GM23338 (cell line): ENCODE data around the gene MRC2. TPM values are rescaled to one million over a fixed set of nuclear protein-coding genes. Genes with fewer than 3 reads are reported as not detected.
A peak's percentile ranks its signal among the peaks of the same experiment; 100 is the strongest.

Source experiments
- ATAC-seq: fragments of 200-7000 bp; cut with Tn5 transposase; 3 replicates; pipeline ENCODE4 v1.9.1; 2020
- DNase-seq: peaks from one replicate; pipeline ENCODE4 v3.0.0-alpha.2; 2015; ENCODE audit warnings: low spot score
- H2AFZ ChIP-seq: fragments of 200-600 bp; sonication (generic); 2 replicates; pipeline ENCODE4 v1.8.0; 2016; ENCODE audit warnings: antibody characterized with exemption, mild to moderate bottlenecking, moderate library complexity
- H3F3A ChIP-seq: fragments of 200-600 bp; sonication (generic); replicated peaks from 2 replicates; pipeline ENCODE4 v1.8.0; 2017; ENCODE audit warnings: antibody characterized with exemption, mixed run types, low read depth
- H3K27ac ChIP-seq: fragments of 200-600 bp; sonication (generic); 2 replicates; pipeline ENCODE4 v1.6.1; 2016; ENCODE audit warnings: low read depth
- H3K27me3 ChIP-seq: fragments of 200-600 bp; sonication (generic); 2 replicates; pipeline ENCODE4 v1.8.0; 2016; ENCODE audit warnings: mild to moderate bottlenecking, mixed run types, moderate library complexity; ENCODE audit not compliant: insufficient read depth
- H3K36me3 ChIP-seq: fragments of 200-600 bp; sonication (generic); 2 replicates; pipeline ENCODE4 v1.8.0; 2016; ENCODE audit warnings: mild to moderate bottlenecking; ENCODE audit not compliant: insufficient read depth
- H3K4me1 ChIP-seq: fragments of 200-600 bp; sonication (generic); 2 replicates; pipeline ENCODE4 v1.8.0; 2016; ENCODE audit warnings: mild to moderate bottlenecking, moderate library complexity; ENCODE audit not compliant: insufficient read depth
- H3K4me2 ChIP-seq: fragments of 200-600 bp; sonication (generic); 2 replicates; pipeline ENCODE4 v1.7.1; 2017; ENCODE audit warnings: mixed run types
- H3K4me3 ChIP-seq: fragments of 200-600 bp; sonication (generic); 2 replicates; pipeline ENCODE4 v1.6.1; 2016; ENCODE audit warnings: mixed run types
- H3K79me2 ChIP-seq: fragments of 200-600 bp; sonication (generic); replicated peaks from 2 replicates; pipeline ENCODE4 v1.8.0; 2017; ENCODE audit warnings: mild to moderate bottlenecking; ENCODE audit not compliant: insufficient read depth
- H3K9me2 ChIP-seq: fragments of 200-600 bp; sonication (generic); 2 replicates; pipeline ENCODE4 v1.8.0; 2017; ENCODE audit not compliant: insufficient read depth
- H4K20me1 ChIP-seq: fragments of 200-600 bp; sonication (generic); replicated peaks from 2 replicates; pipeline ENCODE4 v1.8.0; 2017; ENCODE audit warnings: mild to moderate bottlenecking; ENCODE audit not compliant: insufficient read depth
- H3K27ac Mint-ChIP-seq: 2 replicates; pipeline ENCODE4 v1.8.0; 2020; ENCODE audit warnings: inconsistent platforms, mild to moderate bottlenecking, moderate library complexity, mixed read lengths
- H3K27me3 Mint-ChIP-seq: 3 replicates; pipeline ENCODE4 v1.8.0; 2022; ENCODE audit warnings: low read depth, mild to moderate bottlenecking, moderate library complexity, mixed read lengths, inconsistent platforms; ENCODE audit not compliant: insufficient read depth, poor library complexity
- H3K36me3 Mint-ChIP-seq: 3 replicates; pipeline ENCODE4 v1.8.0; 2021; ENCODE audit warnings: low read depth, mild to moderate bottlenecking, inconsistent platforms, moderate library complexity, mixed read lengths
- H3K4me1 Mint-ChIP-seq: 3 replicates; pipeline ENCODE4 v1.8.0; 2020; ENCODE audit warnings: mild to moderate bottlenecking, inconsistent platforms, mixed read lengths
- H3K4me3 Mint-ChIP-seq: 3 replicates; pipeline ENCODE4 v1.8.0; 2021; ENCODE audit warnings: moderate library complexity, mild to moderate bottlenecking, inconsistent platforms, mixed read lengths
- H3K9me3 Mint-ChIP-seq: 3 replicates; pipeline ENCODE4 v1.8.0; 2020; ENCODE audit warnings: moderate library complexity, mild to moderate bottlenecking, inconsistent platforms, mixed read lengths
- CREB1 ChIP-seq: fragments of 250-450 bp; sonication (Bioruptor Pico); IDR thresholded peaks from 2 replicates; pipeline ENCODE4 v1.5.0; 2020; ENCODE audit warnings: low read depth, mild to moderate bottlenecking, moderate library complexity
- CTCF ChIP-seq, 2 experiments: fragments of 200-600 bp in 1 of 2; sonication (generic) in 1 of 2; conservative IDR thresholded peaks; 2 replicates each; pipeline versions ENCODE4 v1.5.1 to v1.6.1; 2016 to 2017; ENCODE audit warnings: antibody characterized with exemption in 2 of 2, low read depth in 2 of 2, mild to moderate bottlenecking in 2 of 2, moderate library complexity in 1 of 2
- ETS1 ChIP-seq: IDR thresholded peaks from 2 replicates; pipeline ENCODE4 v1.6.1; 2016; ENCODE audit warnings: antibody characterized with exemption
- EZH2 ChIP-seq: fragments of 200-600 bp; sonication (generic); IDR thresholded peaks from one replicate; pipeline ENCODE4 v1.8.0; 2017; ENCODE audit warnings: antibody characterized with exemption, mild to moderate bottlenecking, low read depth; ENCODE audit not compliant: unreplicated experiment
- EZH2phosphoT487 ChIP-seq: fragments of 200-600 bp; sonication (generic); IDR thresholded peaks from one replicate; pipeline ENCODE4 v1.8.1; 2018; ENCODE audit warnings: antibody characterized with exemption; ENCODE audit not compliant: unreplicated experiment
- JUNB ChIP-seq: IDR thresholded peaks from one replicate; pipeline ENCODE4 v1.6.1; 2016; ENCODE audit warnings: antibody characterized with exemption; ENCODE audit not compliant: unreplicated experiment
- NANOG ChIP-seq: IDR thresholded peaks from 2 replicates; pipeline ENCODE4 v1.6.1; 2016; ENCODE audit warnings: antibody characterized with exemption, borderline replicate concordance
- POLR2AphosphoS5 ChIP-seq: IDR thresholded peaks from 2 replicates; pipeline ENCODE4 v1.6.1; 2016; ENCODE audit warnings: antibody characterized with exemption, low read depth
- STAT1 ChIP-seq: IDR thresholded peaks from one replicate; pipeline ENCODE4 v1.6.1; 2016; ENCODE audit warnings: antibody characterized with exemption; ENCODE audit not compliant: unreplicated experiment
- ZNF114 ChIP-seq: fragments of 250-450 bp; sonication (Bioruptor Pico); IDR thresholded peaks from 2 replicates; pipeline ENCODE4 v1.5.0; 2020; ENCODE audit warnings: mild to moderate bottlenecking, moderate library complexity
- ZNF331 ChIP-seq: fragments of 250-450 bp; sonication (Bioruptor Pico); IDR thresholded peaks from 2 replicates; pipeline ENCODE4 v1.5.0; 2020; ENCODE audit warnings: low read depth, mild to moderate bottlenecking, moderate library complexity
- polyA plus RNA-seq: library from polyadenylated mRNA; unstranded; fragments of >200 nt; fragmentation: Nextera tagmentation; extraction: Ambion mirVana; gene quantifications from 2 replicates; pipeline ENCODE4 v1.2.1, GENCODE V29; 2016
- total RNA-seq: library from RNA; depleted of rRNA; stranded (reverse); fragments of >200 nt; shearing (Covaris generic); gene quantifications from 2 replicates; pipeline ENCODE4 v1.2.3, GENCODE V29; 2014
- TF ChIP-seq, protein P1 (sequence below): fragments of 250-450 bp; sonication (Bioruptor Pico); IDR thresholded peaks from 2 replicates; pipeline ENCODE4 v1.5.0; 2020; ENCODE audit warnings: mild to moderate bottlenecking, moderate library complexity
- TF ChIP-seq, protein P2 (sequence below): IDR thresholded peaks from one replicate; pipeline ENCODE4 v1.6.1; 2018; ENCODE audit warnings: antibody characterized with exemption; ENCODE audit not compliant: unreplicated experiment

The MRC2 gene
- total and polyA plus RNA-seq, 2 experiments from 2014 or later, result 8.0 to 38.6 TPM

GRCh38 chr17:62648251-62648955 is 20.9 kb downstream of the MRC2 start:
- peak overlapping the region; percentile 68; the same call in 1 of the 2 replicates for H3K27ac ChIP-seq
- H3K36me3 Mint-ChIP-seq, result no peaks in the 10 kb centered on the region
- peaks cover 2% of the 10 kb centered on the region; the same call in 2 of the 3 replicates for H3K9me3 Mint-ChIP-seq
- H3K4me3 ChIP-seq, result no peak overlapping the region
- H3K9me2 ChIP-seq, result no peaks in the 10 kb centered on the region
- H3K27me3 ChIP-seq, result peaks cover 8% of the 10 kb centered on the region; the same call in 1 of the 2 replicates
- no peak for ATAC-seq
- no peaks in the 10 kb centered on the region; the same call in 1 of the 2 replicates for H3K79me2 ChIP-seq
- H3F3A ChIP-seq, result 0 out of 2 replicates have a peak, but pooled peaks cover 4% of the 10 kb centered on the region
- H3K36me3 ChIP-seq, result no peaks in the 10 kb centered on the region
- peaks cover 17% of the 10 kb centered on the region for H3K27me3 Mint-ChIP-seq
- peak overlapping the region; percentile 40; the same call in 1 of the 2 replicates for H3K27ac Mint-ChIP-seq
- no peak overlapping the region for H3K4me2 ChIP-seq
- H3K4me1 Mint-ChIP-seq, result peaks cover 26% of the 10 kb centered on the region
- H3K4me1 ChIP-seq, result peaks cover 15% of the 10 kb centered on the region
- TF ChIP-seq ZNF331, result no peak
- TF ChIP-seq, protein P1, sequence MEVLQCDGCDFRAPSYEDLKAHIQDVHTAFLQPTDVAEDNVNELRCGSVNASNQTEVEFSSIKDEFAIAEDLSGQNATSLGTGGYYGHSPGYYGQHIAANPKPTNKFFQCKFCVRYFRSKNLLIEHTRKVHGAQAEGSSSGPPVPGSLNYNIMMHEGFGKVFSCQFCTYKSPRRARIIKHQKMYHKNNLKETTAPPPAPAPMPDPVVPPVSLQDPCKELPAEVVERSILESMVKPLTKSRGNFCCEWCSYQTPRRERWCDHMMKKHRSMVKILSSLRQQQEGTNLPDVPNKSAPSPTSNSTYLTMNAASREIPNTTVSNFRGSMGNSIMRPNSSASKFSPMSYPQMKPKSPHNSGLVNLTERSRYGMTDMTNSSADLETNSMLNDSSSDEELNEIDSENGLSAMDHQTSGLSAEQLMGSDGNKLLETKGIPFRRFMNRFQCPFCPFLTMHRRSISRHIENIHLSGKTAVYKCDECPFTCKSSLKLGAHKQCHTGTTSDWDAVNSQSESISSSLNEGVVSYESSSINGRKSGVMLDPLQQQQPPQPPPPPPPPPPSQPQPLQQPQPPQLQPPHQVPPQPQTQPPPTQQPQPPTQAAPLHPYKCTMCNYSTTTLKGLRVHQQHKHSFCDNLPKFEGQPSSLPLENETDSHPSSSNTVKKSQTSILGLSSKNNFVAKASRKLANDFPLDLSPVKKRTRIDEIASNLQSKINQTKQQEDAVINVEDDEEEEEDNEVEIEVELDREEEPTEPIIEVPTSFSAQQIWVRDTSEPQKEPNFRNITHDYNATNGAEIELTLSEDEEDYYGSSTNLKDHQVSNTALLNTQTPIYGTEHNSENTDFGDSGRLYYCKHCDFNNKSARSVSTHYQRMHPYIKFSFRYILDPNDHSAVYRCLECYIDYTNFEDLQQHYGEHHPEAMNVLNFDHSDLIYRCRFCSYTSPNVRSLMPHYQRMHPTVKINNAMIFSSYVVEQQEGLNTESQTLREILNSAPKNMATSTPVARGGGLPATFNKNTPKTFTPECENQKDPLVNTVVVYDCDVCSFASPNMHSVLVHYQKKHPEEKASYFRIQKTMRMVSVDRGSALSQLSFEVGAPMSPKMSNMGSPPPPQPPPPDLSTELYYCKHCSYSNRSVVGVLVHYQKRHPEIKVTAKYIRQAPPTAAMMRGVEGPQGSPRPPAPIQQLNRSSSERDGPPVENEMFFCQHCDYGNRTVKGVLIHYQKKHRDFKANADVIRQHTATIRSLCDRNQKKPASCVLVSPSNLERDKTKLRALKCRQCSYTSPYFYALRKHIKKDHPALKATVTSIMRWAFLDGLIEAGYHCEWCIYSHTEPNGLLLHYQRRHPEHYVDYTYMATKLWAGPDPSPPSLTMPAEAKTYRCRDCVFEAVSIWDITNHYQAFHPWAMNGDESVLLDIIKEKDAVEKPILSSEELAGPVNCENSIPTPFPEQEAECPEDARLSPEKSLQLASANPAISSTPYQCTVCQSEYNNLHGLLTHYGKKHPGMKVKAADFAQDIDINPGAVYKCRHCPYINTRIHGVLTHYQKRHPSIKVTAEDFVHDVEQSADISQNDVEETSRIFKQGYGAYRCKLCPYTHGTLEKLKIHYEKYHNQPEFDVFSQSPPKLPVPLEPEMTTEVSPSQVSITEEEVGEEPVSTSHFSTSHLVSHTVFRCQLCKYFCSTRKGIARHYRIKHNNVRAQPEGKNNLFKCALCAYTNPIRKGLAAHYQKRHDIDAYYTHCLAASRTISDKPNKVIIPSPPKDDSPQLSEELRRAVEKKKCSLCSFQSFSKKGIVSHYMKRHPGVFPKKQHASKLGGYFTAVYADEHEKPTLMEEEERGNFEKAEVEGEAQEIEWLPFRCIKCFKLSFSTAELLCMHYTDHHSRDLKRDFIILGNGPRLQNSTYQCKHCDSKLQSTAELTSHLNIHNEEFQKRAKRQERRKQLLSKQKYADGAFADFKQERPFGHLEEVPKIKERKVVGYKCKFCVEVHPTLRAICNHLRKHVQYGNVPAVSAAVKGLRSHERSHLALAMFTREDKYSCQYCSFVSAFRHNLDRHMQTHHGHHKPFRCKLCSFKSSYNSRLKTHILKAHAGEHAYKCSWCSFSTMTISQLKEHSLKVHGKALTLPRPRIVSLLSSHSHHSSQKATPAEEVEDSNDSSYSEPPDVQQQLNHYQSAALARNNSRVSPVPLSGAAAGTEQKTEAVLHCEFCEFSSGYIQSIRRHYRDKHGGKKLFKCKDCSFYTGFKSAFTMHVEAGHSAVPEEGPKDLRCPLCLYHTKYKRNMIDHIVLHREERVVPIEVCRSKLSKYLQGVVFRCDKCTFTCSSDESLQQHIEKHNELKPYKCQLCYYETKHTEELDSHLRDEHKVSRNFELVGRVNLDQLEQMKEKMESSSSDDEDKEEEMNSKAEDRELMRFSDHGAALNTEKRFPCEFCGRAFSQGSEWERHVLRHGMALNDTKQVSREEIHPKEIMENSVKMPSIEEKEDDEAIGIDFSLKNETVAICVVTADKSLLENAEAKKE (CRISPR knock-in tag), result no peak
- TF ChIP-seq ZNF114 (CRISPR knock-in tag), result no peak
- TF ChIP-seq STAT1, result no peak
- TF ChIP-seq JUNB, result no peak
- no peak for TF ChIP-seq ETS1
- no peak for TF ChIP-seq NANOG
- TF ChIP-seq POLR2AphosphoS5, result no peak
- TF ChIP-seq, protein P2, sequence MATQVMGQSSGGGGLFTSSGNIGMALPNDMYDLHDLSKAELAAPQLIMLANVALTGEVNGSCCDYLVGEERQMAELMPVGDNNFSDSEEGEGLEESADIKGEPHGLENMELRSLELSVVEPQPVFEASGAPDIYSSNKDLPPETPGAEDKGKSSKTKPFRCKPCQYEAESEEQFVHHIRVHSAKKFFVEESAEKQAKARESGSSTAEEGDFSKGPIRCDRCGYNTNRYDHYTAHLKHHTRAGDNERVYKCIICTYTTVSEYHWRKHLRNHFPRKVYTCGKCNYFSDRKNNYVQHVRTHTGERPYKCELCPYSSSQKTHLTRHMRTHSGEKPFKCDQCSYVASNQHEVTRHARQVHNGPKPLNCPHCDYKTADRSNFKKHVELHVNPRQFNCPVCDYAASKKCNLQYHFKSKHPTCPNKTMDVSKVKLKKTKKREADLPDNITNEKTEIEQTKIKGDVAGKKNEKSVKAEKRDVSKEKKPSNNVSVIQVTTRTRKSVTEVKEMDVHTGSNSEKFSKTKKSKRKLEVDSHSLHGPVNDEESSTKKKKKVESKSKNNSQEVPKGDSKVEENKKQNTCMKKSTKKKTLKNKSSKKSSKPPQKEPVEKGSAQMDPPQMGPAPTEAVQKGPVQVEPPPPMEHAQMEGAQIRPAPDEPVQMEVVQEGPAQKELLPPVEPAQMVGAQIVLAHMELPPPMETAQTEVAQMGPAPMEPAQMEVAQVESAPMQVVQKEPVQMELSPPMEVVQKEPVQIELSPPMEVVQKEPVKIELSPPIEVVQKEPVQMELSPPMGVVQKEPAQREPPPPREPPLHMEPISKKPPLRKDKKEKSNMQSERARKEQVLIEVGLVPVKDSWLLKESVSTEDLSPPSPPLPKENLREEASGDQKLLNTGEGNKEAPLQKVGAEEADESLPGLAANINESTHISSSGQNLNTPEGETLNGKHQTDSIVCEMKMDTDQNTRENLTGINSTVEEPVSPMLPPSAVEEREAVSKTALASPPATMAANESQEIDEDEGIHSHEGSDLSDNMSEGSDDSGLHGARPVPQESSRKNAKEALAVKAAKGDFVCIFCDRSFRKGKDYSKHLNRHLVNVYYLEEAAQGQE, result no peak
- TF ChIP-seq EZH2phosphoT487, result no peak
- no peak for TF ChIP-seq CREB1 (CRISPR knock-in tag)
- no peak for TF ChIP-seq EZH2
- TF ChIP-seq CTCF (conservative IDR thresholded peaks at IDR 0.05; ENCODE audit: low read depth in 2 of 2), result no peak
- H2AFZ ChIP-seq, result no peak overlapping the region
- no peak for DNase-seq
- no peak overlapping the region for H3K4me3 Mint-ChIP-seq
- no peaks in the 10 kb centered on the region; the same call in 1 of the 2 replicates for H4K20me1 ChIP-seq
